Bronchial epithelial cell (primary cell): ENCODE measurements around the gene TLR3. TPM values are rescaled to one million over a fixed set of nuclear protein-coding genes. Genes with fewer than 3 reads are reported as not detected.

ENCODE experiments used
- DNase-seq: peaks from one replicate; pipeline ENCODE4 v3.0.0-alpha.2; 2010; ENCODE audit warnings: low read depth
- FAIRE-seq: peaks from 2 replicates; lab custom pipeline; 2011; peaks lifted over from hg19 to GRCh38; lab: Jason Lieb, UNC
- H3K27me3 ChIP-seq: 2 replicates; pipeline ENCODE4 v1.5.1; 2011; ENCODE audit warnings: low read length; ENCODE audit not compliant: control insufficient read depth, insufficient read depth
- H3K36me3 ChIP-seq: 2 replicates; pipeline ENCODE4 v1.5.1; 2011; ENCODE audit warnings: low read length; ENCODE audit not compliant: control insufficient read depth, insufficient read depth
- H3K4me3 ChIP-seq: 2 replicates; pipeline ENCODE4 v1.5.1; 2011; ENCODE audit warnings: mild to moderate bottlenecking, low read depth, low read length, control low read depth
- total RNA-seq: library from RNA; depleted of rRNA; stranded (reverse); fragments of >200 nt; gene quantifications from 2 replicates; pipeline ENCODE4 v1.2.1, GENCODE V29; 2014
- TF ChIP-seq, protein P1 (sequence below): IDR thresholded peaks from 2 replicates; pipeline ENCODE4 v1.5.1; 2011; ENCODE audit warnings: mild to moderate bottlenecking, moderate library complexity, low read length, control low read depth, inconsistent platforms; ENCODE audit not compliant: insufficient read depth, severe bottlenecking

Gene TLR3
- total RNA-seq, 1 donor from 2014 or later = 0.26 TPM

- no peak for FAIRE-seq
Measured at GRCh38 chr4:186088523-186088922, 19.6 kb downstream of the TLR3 start.

GRCh38 chr4:186092296-186092695 lies 23.3 kb downstream of the TLR3 start:
- Histone ChIP-seq H3K4me3 (no peak overlapping the region), H3K27me3 (no peaks in the 10 kb centered on the region), H3K36me3 (no peaks in the 10 kb centered on the region)
- FAIRE-seq (no peak), DNase-seq (no peak)
- TF ChIP-seq, protein P1, sequence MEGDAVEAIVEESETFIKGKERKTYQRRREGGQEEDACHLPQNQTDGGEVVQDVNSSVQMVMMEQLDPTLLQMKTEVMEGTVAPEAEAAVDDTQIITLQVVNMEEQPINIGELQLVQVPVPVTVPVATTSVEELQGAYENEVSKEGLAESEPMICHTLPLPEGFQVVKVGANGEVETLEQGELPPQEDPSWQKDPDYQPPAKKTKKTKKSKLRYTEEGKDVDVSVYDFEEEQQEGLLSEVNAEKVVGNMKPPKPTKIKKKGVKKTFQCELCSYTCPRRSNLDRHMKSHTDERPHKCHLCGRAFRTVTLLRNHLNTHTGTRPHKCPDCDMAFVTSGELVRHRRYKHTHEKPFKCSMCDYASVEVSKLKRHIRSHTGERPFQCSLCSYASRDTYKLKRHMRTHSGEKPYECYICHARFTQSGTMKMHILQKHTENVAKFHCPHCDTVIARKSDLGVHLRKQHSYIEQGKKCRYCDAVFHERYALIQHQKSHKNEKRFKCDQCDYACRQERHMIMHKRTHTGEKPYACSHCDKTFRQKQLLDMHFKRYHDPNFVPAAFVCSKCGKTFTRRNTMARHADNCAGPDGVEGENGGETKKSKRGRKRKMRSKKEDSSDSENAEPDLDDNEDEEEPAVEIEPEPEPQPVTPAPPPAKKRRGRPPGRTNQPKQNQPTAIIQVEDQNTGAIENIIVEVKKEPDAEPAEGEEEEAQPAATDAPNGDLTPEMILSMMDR = no peak

More at GRCh38 chr4:186088523-186088922, 19.6 kb downstream of the TLR3 start:
- H3K4me3 ChIP-seq = no peak overlapping the region
- H3K27me3 ChIP-seq = no peaks in the 10 kb centered on the region
- TF ChIP-seq, protein P1 = no peak
- H3K36me3 ChIP-seq = no peaks in the 10 kb centered on the region
- no peak for DNase-seq

- H3K27me3 ChIP-seq = no peaks in the 10 kb centered on the region
- FAIRE-seq (no peak), DNase-seq (no peak)
- H3K4me3 ChIP-seq = no peak overlapping the region
- H3K36me3 ChIP-seq = no peaks in the 10 kb centered on the region
- TF ChIP-seq, protein P1 = no peak
Measured at GRCh38 chr4:186095406-186095805, 26.4 kb downstream of the TLR3 start.

DNA sequence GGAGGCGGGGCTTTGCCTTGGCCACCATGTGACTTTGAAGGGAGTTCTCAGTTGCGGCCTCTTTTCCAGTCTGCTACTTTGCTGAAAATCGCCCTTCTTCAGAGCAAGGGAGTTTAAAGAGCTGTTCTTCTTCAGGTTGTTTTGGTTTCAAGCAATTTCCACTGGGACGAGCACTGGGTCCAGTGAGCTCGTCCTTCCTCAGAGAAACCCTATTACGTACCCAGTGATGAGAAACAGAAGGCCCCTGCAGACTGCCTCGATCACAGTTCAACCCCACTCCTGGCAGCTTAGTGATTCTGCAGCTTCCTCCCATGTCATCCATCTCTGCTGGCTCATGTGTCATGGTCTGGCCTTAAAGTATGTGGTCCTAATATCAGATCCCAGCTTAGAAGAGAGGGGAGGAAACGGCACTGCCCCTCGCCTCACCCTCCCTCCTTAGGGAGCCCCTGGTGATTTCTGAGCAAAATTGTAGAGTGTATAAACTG lies 27.8 kb downstream of the TLR3 start:
- no peak overlapping the region for H3K4me3 ChIP-seq
- no peaks in the 10 kb centered on the region for H3K27me3 ChIP-seq
- DNase-seq (no peak), FAIRE-seq (no peak)
- TF ChIP-seq, protein P1 = no peak
- no peaks in the 10 kb centered on the region for H3K36me3 ChIP-seq

DNA sequence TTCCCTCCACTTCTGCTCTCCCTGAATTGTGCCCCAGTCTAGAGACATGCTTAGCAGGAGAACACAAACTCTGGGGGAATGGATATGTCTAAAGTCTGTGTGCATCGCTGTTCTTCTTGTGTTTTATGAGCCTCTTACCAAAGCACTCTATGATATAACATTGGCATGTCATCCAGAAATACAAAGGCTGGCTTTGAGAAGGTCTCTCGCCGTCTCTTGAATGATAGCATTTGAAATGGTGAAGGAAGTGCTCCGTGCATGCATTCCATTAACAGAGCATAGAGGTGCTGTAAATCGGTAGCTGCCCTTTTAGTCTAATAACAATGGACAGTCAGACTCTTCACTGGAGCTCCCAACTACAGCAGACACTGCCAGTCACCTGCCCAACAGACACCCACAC lies 28.4 kb downstream of the TLR3 start:
- TF ChIP-seq, protein P1 = no peak
- Histone ChIP-seq H3K27me3 (no peaks in the 10 kb centered on the region), H3K36me3 (no peaks in the 10 kb centered on the region), H3K4me3 (no peak overlapping the region)
- DNase-seq = no peak
- no peak for FAIRE-seq

GRCh38 chr4:186102931-186103330 lies 34.0 kb downstream of the TLR3 start:
- TF ChIP-seq, protein P1 = no peak
- DNase-seq = no peak
- Histone ChIP-seq H3K4me3 (no peak overlapping the region), H3K36me3 (no peaks in the 10 kb centered on the region), H3K27me3 (peaks cover 23% of the 10 kb centered on the region)
- FAIRE-seq = no peak
